Keratinocyte (primary cell): ENCODE results near the gene AP2A2. TPM values are rescaled to one million over a fixed set of nuclear protein-coding genes. Genes with fewer than 3 reads are reported as not detected.

ENCODE experiments used
- DNase-seq: peaks from one replicate; pipeline ENCODE4 v3.0.0-alpha.2; 2011; ENCODE audit warnings: low read depth, missing footprints, low spot score
- FAIRE-seq: peaks from 2 replicates; lab custom pipeline; 2011; peaks lifted over from hg19 to GRCh38; lab: Jason Lieb, UNC
- H2AFZ ChIP-seq: 2 replicates; pipeline ENCODE4 v1.6.0; 2012; ENCODE audit warnings: low read length, control low read depth, inconsistent platforms; ENCODE audit not compliant: control insufficient read depth
- H3K27ac ChIP-seq: 2 replicates; pipeline ENCODE4 v1.5.1; 2011; ENCODE audit warnings: low read length; ENCODE audit not compliant: control insufficient read depth, insufficient read depth
- H3K27me3 ChIP-seq: 3 replicates; pipeline ENCODE4 v1.6.0; 2011; ENCODE audit warnings: low read length; ENCODE audit not compliant: control insufficient read depth, insufficient read depth; ENCODE audit errors: extremely low read depth
- H3K36me3 ChIP-seq, 2 experiments: 2 replicates in 1 of 2; 3 replicates in 1 of 2; pipeline ENCODE4 v1.5.1; 2011; ENCODE audit warnings: low read length in 2 of 2, mild to moderate bottlenecking in 1 of 2; ENCODE audit not compliant: control insufficient read depth in 2 of 2, insufficient read depth in 2 of 2; ENCODE audit errors: extremely low read depth in 1 of 2
- H3K4me1 ChIP-seq: 3 replicates; pipeline ENCODE4 v1.5.1; 2011; ENCODE audit warnings: low read length; ENCODE audit not compliant: control insufficient read depth, insufficient read depth; ENCODE audit errors: extremely low read depth
- H3K4me2 ChIP-seq: 3 replicates; pipeline ENCODE4 v1.6.0; 2011; ENCODE audit warnings: low read depth, low read length; ENCODE audit not compliant: control insufficient read depth, insufficient read depth; ENCODE audit errors: extremely low read depth
- H3K4me3 ChIP-seq, 3 experiments: fragments of 200-600 bp in 1 of 3; sonication (generic) in 1 of 3; 2 replicates in 2 of 3; 3 replicates in 1 of 3; pipeline ENCODE4 v1.5.1; 2011 to 2016; ENCODE audit warnings: low read length in 3 of 3, mild to moderate bottlenecking in 3 of 3, control low read depth in 2 of 3, inconsistent platforms in 1 of 3, low read depth in 1 of 3, mixed read lengths in 1 of 3, mixed run types in 1 of 3, moderate library complexity in 1 of 3; ENCODE audit not compliant: control insufficient read depth in 2 of 3, insufficient read depth in 2 of 3; ENCODE audit errors: extremely low read depth in 1 of 3
- H3K79me2 ChIP-seq: 2 replicates; pipeline ENCODE4 v1.6.0; 2012; ENCODE audit warnings: low read length; ENCODE audit not compliant: control insufficient read depth, insufficient read depth
- H3K9ac ChIP-seq: 3 replicates; pipeline ENCODE4 v1.6.0; 2011; ENCODE audit warnings: low read length; ENCODE audit not compliant: control insufficient read depth, insufficient read depth; ENCODE audit errors: extremely low read depth
- H3K9me1 ChIP-seq: 3 replicates; pipeline ENCODE4 v1.6.0; 2011; ENCODE audit warnings: low read length; ENCODE audit not compliant: control insufficient read depth, insufficient read depth; ENCODE audit errors: extremely low read depth
- H3K9me3 ChIP-seq: 2 replicates; pipeline ENCODE4 v1.5.1; 2012; ENCODE audit warnings: low read depth, low read length; ENCODE audit not compliant: control insufficient read depth
- H4K20me1 ChIP-seq: 3 replicates; pipeline ENCODE4 v1.6.0; 2011; ENCODE audit warnings: low read length; ENCODE audit not compliant: control insufficient read depth, insufficient read depth; ENCODE audit errors: extremely low read depth
- EZH2 ChIP-seq: IDR thresholded peaks from one replicate; pipeline ENCODE4 v1.6.1; 2012; ENCODE audit warnings: inconsistent platforms, mild to moderate bottlenecking, low read length, moderate library complexity
- dilution Hi-C: fragments of 300-500 bp; cut with MboI; formaldehyde crosslinking; loops from one replicate; pipeline ENCODE4 v1.7.0; 2020; ENCODE audit warnings: low sequenced_read_pairs; ENCODE audit not compliant: extremely low pct_ligation_motif_present
- polyA plus RNA-seq, 5 experiments: library from polyadenylated mRNA; depleted of rRNA in 3 of 5; stranded (reverse) in 3 of 5; stranded (forward) in 1 of 5; unstranded in 1 of 5; fragments of >200 nt; gene quantifications; 1 replicate in 1 of 5; 2 replicates in 3 of 5; 3 replicates in 1 of 5; pipeline versions ENCODE4 v1.2.1 to v1.2.3, GENCODE V29; 2011 to 2012; ENCODE audit warnings: missing spikeins in 2 of 5, low read depth in 1 of 5, low replicate concordance in 1 of 5
- TF ChIP-seq, protein P1 (sequence below), 3 experiments: IDR thresholded peaks in 1 of 3; conservative IDR thresholded peaks in 1 of 3; optimal IDR thresholded peaks in 1 of 3; 2 replicates in 2 of 3; 3 replicates in 1 of 3; pipeline versions ENCODE3 to v1.5.1; 2011; ENCODE audit warnings: low read length in 3 of 3, mild to moderate bottlenecking in 3 of 3, moderate library complexity in 2 of 3, control low read depth in 1 of 3, inconsistent platforms in 1 of 3; ENCODE audit not compliant: insufficient read depth in 2 of 3; ENCODE audit errors: extremely low read depth in 1 of 3

AP2A2 gene
- polyA plus RNA-seq, 1 donor (not counting 4 experiments of a cell fraction or from before 2014, with no cell fraction given): 47.8 TPM

DNA sequence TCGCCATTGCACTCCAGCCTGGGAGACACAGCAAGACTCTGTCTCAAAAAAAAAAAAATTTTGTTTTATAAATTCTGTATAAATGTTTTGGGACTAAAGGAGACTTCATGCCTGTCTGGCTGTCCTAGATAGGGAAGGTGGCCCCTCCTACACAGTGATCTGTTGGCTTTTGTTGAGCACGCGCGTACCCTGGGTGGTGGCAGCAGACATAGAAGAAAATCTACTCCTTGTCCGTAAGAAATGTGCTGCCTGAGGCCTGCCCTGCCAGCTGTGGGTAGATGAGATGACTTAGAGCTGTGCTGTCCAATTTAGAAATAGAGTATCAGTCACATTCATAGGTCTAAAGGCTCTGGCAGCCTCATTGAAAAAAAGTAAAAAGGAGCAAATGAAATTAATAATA lies 37.0 kb downstream of the AP2A2 start:
- dilution Hi-C loops: no loop called here
- peaks cover 5% of the 10 kb centered on the region for H3K9me1 ChIP-seq
- no peak overlapping the region for H3K4me2 ChIP-seq
- TF ChIP-seq, protein P1, sequence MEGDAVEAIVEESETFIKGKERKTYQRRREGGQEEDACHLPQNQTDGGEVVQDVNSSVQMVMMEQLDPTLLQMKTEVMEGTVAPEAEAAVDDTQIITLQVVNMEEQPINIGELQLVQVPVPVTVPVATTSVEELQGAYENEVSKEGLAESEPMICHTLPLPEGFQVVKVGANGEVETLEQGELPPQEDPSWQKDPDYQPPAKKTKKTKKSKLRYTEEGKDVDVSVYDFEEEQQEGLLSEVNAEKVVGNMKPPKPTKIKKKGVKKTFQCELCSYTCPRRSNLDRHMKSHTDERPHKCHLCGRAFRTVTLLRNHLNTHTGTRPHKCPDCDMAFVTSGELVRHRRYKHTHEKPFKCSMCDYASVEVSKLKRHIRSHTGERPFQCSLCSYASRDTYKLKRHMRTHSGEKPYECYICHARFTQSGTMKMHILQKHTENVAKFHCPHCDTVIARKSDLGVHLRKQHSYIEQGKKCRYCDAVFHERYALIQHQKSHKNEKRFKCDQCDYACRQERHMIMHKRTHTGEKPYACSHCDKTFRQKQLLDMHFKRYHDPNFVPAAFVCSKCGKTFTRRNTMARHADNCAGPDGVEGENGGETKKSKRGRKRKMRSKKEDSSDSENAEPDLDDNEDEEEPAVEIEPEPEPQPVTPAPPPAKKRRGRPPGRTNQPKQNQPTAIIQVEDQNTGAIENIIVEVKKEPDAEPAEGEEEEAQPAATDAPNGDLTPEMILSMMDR (optimal IDR thresholded peaks at IDR 0.05 in 1 of 3, IDR thresholded peaks at IDR 0.05 in 1 of 3, conservative IDR thresholded peaks at IDR 0.05 in 1 of 3; ENCODE audit: extremely low read depth in 1 of 3, insufficient read depth in 2 of 3, low read length in 3 of 3): no peak
- no peak for TF ChIP-seq EZH2
- H3K4me3 ChIP-seq: no peak overlapping the region
- no peak overlapping the region for H2AFZ ChIP-seq
- peaks cover 0 to 7% of the 10 kb centered on the region in 2 experiments for H3K36me3 ChIP-seq
- H3K9me3 ChIP-seq: no peaks in the 10 kb centered on the region
- H4K20me1 ChIP-seq: peaks cover 7% of the 10 kb centered on the region
- peaks cover 11% of the 10 kb centered on the region for H3K4me1 ChIP-seq
- no peak for FAIRE-seq
- H3K27me3 ChIP-seq: no peaks in the 10 kb centered on the region
- H3K27ac ChIP-seq: no peak overlapping the region
- peaks cover 16% of the 10 kb centered on the region for H3K79me2 ChIP-seq
- H3K9ac ChIP-seq: no peak overlapping the region
- DNase-seq: no peak

DNA sequence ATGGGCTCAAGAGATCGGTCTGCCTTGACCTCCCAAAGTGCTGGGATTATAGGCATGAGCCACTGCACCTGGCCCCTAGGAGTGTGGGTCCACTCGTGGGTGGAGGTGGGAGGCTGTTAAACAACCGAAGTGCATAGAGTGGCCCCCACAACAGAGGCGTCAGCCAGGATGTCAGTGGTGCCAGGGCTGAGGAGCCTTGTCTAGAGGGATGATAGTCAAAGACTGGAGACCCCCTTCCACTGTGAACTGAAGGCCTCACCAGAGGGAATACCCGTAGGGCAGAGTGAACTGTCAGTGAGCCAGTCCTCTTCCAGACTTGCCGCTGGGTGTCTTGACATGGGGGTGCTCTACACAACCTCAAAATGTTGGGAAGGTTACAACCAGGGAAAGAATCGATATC lies 38.2 kb downstream of the AP2A2 start:
- FAIRE-seq: no peak
- no peaks in the 10 kb centered on the region for H3K27me3 ChIP-seq
- no peak overlapping the region for H3K27ac ChIP-seq
- no peak for DNase-seq
- peaks cover 20% of the 10 kb centered on the region for H3K79me2 ChIP-seq
- H3K4me2 ChIP-seq: no peak overlapping the region
- no peaks in the 10 kb centered on the region for H4K20me1 ChIP-seq
- no peak for TF ChIP-seq EZH2
- TF ChIP-seq, protein P1 (optimal IDR thresholded peaks at IDR 0.05 in 1 of 3, IDR thresholded peaks at IDR 0.05 in 1 of 3, conservative IDR thresholded peaks at IDR 0.05 in 1 of 3; ENCODE audit: extremely low read depth in 1 of 3, insufficient read depth in 2 of 3, low read length in 3 of 3): no peak
- H3K9me1 ChIP-seq: peaks cover 2% of the 10 kb centered on the region
- H3K36me3 ChIP-seq: peaks cover 0 to 7% of the 10 kb centered on the region in 2 experiments
- H3K4me3 ChIP-seq: no peak overlapping the region
- H3K4me1 ChIP-seq: peaks cover 2% of the 10 kb centered on the region
- dilution Hi-C loops: no loop called here
- no peaks in the 10 kb centered on the region for H3K9me3 ChIP-seq
- no peak overlapping the region for H3K9ac ChIP-seq
- H2AFZ ChIP-seq: no peak overlapping the region
